GM19467 (cell line): ENCODE measurements around the gene CERS1.

Experiments
- ATAC-seq: cut with Tn5 transposase; IDR thresholded peaks from one replicate; pipeline ENCODE4 v1.9.1; 2021; ENCODE audit warnings: mild to moderate bottlenecking, moderate library complexity; ENCODE audit not compliant: unreplicated experiment

CERS1 gene

GRCh38 chr19:18876865-18877264 is 19.1 kb downstream of the CERS1 start:
- no peak for ATAC-seq

DNA sequence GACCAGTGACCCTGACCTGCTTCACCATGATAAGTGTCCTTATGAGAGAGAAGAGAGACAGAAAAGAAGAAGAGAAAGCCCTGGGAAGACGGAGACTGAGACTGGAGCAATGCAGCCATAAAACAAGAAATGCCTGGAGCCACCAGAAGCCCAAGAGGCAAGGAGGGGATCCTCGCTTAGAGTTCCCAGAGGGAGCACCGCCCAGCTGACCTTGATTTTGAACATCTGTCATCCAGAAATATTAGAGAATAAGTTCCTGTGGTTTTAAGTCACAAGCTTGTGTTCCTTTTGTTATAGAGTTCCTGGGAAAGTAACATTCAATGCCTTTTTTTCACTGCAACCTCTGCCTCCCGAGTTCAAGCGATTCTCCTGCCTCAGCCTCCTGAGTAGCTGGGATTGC is 20.2 kb downstream of the CERS1 start:
- no peak for ATAC-seq

DNA sequence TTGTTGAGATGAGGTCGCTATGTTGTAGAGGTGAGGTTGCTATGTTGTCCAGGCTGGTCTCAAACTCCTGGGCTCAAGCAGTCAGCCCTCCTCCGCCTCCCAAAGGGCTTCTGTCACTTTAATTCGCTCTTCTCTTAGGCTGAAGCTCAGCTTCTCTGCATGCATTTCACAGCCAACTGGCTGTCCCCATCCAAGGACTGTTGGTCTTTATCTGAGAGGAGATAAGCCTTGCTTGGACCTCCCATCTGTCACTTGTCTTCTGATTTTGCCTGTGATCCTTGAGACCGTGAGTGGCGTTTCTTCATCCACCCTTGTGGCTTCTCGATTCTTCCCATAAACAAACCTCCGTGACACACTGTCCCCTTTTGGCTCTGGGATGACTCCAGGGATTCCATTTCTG is 24.4 kb downstream of the CERS1 start:
- ATAC-seq = no peak

- no peak for ATAC-seq
Measured at GRCh38 chr19:18870531-18871172, 25.3 kb downstream of the CERS1 start.

GRCh38 chr19:18869781-18870530 is 26.0 kb downstream of the CERS1 start:
- no peak for ATAC-seq

DNA sequence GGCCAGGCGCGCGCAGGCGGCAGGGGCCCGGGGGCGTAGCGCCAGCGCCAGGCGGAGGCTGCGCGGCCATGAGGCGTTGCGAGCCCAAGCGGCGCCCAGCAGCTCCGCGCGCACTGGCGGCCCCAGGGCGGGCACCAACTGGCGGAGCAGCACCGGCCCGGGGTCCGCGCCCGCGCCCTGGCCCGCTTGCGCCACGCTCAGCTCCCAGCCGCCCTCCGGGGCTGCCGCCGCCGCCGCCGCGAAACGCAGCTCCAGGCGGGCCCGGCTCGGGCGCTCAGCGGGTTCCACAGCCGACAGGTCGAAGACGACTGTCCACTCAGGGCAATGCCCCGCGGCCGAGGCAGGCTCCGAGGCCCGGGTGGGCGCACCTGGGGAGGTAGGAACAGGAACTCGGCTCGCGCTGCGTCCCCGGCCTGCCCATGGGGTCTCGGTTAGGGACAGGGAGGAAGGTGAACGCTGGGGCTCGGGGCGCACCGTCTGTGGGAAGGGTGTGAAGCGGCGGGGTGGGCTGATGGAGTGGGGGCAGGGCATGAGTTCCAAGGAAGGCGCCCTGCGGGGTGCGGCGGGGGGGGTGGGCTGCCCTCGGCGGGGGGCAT is 26.8 kb downstream of the CERS1 start:
- ATAC-seq = no peak

DNA sequence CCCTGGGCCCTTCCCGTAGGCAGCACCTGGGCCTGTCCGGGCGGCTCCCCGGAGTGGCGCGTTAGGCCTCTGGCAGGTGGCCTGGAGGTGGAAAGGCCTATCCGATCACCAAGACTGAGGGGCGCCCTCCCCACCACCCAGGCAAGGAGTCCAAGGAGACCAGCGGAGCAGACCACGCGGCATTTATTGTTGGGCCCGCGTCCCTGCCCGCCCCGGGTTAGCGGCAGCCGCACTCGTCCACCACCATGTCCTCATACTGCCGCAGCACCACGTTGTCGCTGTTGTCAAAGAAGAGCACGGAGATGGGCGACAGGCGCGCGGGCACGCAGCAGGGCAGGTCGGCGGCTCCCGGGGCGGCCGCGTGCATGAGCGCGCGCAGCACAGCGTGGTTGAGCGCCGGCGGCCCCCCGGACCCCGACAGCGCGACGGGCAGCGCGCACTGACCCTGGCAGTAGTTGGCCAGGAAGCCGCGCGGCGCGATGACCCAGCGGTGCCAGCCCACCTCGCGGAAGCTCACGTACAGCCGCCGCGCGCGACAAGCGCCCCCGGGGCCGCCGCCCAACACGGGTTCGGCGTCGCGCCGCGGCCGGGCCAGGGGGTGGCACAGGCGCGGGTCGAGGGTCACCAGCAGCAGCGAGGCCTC is 27.5 kb downstream of the CERS1 start:
- ATAC-seq = no peak

DNA sequence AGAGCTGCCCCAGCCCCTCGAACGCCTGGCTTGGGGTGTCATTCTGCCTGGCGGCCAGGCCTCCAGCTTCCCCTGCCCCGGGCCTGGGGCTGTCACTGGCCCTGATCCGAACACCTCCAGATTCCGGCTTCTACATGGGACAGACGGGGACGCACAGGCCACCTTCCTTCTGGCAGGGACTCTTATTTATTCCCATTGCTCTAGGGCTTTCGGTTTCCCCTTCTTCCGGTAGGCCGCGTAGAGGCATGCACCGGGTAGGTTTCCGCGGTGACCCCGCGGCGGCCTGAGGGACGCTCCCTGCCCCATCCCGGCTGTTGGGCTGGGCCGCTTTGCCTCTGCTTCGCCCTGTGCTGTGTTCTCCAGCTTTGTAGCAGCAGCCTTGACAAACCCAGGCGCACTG is 28.2 kb downstream of the CERS1 start:
- ATAC-seq = no peak

DNA sequence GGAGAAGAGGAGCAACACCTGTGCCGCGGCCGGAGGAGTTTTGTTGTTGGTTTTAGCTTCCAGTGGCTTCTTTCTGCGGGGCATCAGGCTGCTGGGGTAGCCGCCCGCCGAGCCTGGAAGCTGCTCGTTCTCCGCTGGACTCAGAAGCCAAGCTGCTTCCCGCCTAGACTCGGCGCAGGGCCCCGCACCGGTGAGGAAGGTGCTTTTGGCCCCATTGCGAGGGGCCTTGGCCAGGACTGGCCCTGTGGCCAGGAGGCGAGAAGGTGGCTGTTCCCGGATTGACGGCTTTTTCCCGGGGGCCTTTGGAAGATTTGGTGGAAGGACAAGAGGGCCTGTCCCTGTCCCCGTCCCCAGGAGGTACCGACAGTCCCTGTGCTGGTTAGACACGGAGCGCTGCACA is 28.8 kb downstream of the CERS1 start:
- no peak for ATAC-seq

- no peak for ATAC-seq
Measured at GRCh38 chr19:18866800-18867123, 29.2 kb downstream of the CERS1 start.

- ATAC-seq = no peak
Measured at GRCh38 chr19:18865973-18866799, 29.8 kb downstream of the CERS1 start.

DNA sequence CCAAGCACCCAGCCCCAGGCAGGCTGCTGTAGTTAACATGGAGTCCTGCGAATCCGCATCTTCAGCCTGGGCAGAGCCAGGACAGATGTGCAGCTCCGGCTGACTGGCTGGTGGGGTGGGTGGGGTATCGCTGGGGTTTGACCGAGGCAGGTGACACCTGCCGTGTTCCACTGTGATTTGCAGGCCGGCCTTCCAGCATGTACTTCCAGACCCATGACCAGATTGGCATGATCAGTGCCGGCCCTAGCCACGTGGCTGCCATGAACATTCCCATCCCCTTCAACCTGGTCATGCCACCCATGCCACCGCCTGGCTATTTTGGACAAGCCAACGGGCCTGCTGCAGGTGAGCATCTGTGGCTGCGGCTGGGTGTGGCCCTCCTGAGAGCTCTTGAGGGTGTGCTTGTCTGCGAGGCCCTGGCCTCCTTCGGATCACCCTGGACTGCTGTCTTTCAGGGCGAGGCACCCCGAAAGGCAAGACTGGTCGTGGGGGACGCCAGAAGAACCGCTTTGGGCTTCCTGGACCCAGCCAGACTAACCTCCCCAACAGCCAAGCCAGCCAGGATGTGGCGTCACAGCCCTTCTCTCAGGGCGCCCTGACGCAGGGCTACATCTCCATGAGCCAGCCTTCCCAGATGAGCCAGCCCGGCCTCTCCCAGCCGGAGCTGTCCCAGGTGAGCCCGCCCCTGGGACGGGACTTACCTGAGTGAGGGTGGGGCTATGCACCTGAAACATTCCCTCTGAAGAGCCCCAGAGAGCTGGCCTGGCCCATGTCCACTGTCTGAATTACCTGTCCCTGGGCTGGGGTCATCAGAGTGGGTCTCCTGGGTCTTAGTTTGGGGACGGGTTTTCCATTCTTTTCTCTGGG is 30.6 kb downstream of the CERS1 start:
- ATAC-seq = no peak

GRCh38 chr19:18863843-18864362 is 32.1 kb downstream of the CERS1 start:
- ATAC-seq = no peak

- ATAC-seq = no peak
Measured at GRCh38 chr19:18862976-18863842, 32.7 kb downstream of the CERS1 start.

DNA sequence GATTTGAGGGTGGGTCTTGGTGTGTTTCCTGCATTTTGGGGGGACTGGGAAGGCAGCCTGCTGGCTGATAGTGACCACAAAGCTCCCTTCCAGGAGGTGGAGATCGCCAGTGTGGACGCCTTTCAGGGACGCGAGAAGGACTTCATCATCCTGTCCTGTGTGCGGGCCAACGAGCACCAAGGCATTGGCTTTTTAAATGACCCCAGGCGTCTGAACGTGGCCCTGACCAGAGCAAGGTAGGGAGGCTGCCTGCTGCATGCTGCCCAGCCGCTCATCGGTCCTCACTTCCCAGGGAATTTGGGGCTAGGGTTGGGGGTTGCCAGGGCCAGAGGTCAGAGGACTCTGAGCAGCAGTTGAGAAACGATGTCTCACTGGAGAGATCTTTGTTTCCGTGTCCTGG is 34.0 kb downstream of the CERS1 start:
- no peak for ATAC-seq

- ATAC-seq = no peak
Measured at GRCh38 chr19:18861235-18861634, 34.7 kb downstream of the CERS1 start.

DNA sequence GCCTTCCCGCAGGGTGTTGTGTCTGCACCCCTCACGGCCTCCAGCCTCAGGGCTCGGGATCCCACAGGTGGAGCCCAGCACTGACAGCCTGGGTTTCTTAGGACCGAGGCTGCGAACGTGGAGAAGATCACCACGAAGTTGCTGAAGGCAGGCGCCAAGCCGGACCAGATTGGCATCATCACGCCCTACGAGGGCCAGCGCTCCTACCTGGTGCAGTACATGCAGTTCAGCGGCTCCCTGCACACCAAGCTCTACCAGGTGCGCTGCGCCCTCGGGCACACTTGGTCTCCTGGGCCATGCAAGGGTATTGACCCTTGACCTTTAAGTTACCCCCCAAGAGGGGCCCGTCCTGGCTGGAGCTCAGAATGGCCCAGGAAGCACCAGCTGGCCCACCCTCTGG is 35.2 kb downstream of the CERS1 start:
- ATAC-seq = no peak

GRCh38 chr19:18860302-18860700 is 35.7 kb downstream of the CERS1 start:
- no peak for ATAC-seq
